Activated CD8-positive, alpha-beta memory T cell treated with anti-CD3 and anti-CD28 coated beads, Interleukin-2, amount 50 U/mL, for 24 hours (primary cell): ENCODE measurements around the gene CHPF.

Experiments
- DNase-seq: peaks from one replicate; pipeline ENCODE4 v3.0.0-alpha.2; 2020; ENCODE audit errors: extremely low read depth

CHPF gene

DNA sequence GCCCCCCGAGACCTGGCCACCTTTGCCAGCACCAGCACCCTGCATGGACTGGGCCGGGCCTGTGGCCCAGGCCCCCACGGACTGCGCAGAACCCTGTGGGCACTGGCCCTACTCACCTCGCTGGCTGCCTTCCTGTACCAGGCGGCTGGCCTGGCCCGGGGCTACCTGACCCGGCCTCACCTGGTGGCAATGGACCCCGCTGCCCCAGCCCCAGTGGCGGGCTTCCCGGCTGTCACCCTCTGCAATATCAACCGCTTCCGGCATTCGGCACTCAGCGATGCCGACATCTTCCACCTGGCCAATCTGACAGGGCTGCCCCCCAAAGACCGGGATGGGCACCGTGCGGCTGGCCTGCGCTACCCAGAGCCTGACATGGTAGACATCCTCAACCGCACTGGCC, 28.8 kb downstream of the CHPF start:
- no peak for DNase-seq

DNA sequence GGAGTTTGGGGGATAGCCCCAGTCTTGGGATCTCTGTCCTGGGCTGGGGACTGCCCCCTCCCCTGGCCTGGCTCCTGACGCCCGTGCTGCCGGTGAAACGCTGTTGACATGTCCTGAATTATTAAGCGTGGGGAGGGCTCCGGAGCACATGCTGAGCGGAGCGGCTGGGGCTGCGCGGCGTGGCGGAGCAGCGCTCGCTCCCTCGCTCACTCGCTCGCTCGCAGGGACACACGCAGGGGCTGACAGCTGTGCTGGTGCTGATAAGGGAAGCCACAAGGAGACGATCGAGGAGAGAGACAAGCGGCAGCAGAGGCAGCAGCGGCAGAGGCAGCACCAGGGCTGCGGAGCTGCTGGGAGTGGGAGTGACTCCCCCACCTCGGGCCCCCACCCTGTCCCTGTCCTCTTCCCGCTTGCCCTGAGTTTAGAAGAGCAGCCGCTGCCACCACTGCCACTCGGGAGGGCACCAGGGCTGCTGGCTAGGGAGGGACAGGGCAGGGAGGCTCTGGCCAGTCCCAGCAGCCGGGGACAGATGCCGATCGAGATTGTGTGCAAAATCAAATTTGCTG, 29.3 kb downstream of the CHPF start, which contains the start of gene ASIC4:
ASIC4 (plus strand) TSS at position 287 of the 566 bp plus-strand sequence; CDS start at position 530, 243 bp downstream.
- no peak for DNase-seq

DNA sequence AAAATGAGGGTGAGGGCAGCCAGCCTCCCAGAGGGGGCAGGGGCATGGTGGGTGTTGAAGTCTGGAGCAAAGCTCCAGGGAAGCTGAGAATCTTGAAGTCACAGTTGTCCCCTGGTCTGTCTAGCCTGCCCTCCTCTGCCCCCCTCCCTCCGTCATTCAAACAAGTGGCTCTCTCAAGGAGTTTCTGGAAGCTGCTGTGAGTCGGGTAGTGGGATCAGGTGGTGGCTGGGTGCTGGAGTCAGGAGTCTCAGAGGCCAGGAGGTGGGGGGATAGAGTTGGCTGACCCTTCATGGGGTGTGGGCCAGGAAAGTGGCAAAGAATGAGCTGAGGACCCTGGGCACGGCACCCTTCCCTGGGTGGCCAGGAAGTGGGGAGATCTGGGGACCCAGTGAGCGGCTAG, 29.8 kb downstream of the CHPF start:
- DNase-seq: no peak

DNA sequence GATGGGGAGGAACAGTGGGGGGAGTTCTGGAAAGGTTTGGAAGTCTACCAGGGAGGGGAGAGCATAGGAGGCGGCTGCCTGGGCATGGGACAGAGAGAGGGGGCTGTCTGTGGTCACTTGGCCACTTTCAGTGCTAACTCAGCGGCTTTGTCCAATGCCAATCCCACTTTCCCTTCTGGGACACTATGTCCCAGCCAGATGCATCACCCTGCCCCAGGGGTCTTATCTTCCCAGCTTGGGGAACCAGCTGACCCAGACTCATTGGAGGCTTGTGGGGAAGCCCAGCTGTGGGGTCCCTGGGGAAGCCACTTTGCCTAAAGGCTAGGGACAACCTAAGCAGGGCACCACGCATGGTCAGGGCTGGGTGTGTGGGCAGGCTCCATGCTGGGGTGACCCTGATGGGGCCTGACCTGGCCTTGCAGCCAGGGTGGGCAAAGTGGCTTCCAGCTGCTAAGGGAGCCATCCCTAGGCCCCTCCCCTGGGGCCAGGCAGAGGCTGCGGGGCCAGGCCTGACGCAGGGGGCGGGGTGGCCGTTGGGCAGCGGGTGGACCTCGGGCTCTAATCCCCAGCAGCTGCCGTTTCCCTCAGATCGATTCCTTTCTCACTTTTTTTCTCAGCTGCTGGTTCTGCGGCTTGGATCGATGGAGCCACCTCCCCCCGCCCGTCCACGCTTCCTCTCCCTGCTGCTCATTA, 30.9 kb downstream of the CHPF start:
- DNase-seq: no peak

DNA sequence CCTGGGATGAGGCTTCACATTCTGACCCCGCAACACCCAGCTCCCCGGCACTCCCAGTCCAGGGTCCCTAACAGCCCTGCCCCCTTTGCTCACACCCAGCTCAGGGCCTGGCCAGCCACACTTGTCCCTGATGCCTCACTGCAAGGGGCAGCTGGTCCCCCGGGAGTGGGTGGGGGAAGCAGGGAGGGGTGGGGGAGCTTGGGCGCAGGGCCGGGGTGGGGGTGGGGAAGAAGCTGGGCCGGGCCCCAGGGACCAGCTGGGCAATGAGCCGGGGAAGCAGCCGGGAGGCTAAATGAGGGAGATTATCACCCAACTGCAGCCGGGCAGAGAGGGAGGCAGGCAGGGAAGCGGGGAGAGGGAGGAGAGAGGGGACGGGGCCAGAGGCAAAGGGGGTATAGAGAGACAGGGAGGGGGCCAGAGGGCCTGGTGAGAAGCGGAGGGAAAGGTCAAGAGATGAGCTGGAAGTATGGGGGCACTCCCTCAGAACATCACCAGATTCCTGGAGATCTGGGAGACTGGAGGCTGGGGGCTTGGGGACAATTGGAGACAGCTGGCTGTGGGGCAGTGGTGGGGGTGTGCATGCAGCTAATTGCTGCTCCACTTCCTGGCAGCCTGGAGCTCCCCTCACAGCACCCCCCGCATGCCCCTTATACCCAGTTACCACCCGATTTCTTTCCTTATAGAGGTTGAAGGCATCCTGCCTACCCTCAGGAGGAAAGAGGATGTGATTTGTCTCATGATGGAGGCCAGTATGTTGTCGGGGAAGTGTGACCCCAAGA, 31.9 kb downstream of the CHPF start:
- no peak for DNase-seq

DNA sequence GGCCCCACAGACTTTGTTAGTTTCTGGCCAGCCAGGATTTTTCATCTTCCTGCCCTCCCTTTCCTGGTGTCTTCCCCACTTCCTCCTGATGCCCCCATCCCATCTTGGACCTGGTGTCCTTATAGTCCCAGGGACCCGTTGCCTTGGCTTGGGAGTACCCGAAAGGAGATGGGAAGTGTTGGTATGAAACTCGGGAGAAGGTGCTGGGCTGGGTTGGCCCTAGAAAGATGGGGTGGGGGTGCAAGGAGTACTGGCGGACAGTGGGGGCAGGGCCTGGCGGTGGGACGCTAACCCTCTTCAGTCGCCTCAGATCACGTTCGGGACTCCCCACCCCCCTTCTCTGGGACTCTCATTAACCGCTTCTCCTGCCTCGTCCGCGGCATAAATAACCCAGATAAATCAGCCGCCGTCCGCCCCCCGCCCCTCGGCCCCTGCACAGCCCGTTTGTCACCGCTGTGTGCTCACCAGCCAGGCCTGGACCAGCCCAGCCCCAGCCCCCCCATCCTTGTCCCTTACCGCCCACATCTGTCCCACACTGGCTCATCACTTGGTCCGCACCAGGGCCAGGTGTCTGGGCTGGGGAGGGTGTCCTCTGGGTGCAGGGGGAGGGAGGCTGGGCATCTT, 33.0 kb downstream of the CHPF start:
- no peak for DNase-seq

DNA sequence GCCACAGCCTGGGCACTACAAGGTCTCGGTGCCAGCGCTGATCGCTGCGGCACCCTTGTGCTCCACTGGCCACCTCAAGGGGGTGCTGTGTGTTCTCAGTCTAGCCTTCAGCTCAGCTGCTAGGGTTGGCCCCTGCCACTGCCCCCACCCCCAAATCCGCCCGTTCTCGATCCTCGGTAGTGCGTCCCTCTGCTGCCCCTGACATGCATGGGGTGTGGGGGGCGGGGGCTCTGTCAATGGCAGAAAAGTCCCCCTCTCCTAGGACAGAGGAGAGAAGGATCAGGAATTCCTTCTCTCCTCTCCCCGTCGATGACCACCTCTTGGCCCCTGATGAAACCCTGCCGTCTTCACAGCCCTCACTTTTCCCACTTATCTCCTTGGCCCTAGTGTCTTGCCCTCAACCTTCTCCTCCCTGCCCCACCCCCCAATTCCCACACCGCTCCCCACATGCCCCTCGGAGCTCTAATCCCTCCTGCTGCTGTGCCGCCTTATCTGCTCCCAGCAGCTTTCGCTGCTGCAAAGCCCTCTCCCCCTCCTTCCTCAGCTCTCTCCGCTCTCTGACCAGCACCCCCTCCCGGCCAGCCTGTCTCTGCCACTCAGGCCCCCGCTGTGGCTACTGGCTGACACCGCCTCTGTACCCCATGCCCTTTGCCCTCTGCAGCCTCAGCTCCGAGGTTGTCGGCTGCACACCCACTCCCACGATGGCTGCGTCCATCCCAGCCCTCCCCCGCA, 33.7 kb downstream of the CHPF start:
- DNase-seq: peak; percentile 8

DNA sequence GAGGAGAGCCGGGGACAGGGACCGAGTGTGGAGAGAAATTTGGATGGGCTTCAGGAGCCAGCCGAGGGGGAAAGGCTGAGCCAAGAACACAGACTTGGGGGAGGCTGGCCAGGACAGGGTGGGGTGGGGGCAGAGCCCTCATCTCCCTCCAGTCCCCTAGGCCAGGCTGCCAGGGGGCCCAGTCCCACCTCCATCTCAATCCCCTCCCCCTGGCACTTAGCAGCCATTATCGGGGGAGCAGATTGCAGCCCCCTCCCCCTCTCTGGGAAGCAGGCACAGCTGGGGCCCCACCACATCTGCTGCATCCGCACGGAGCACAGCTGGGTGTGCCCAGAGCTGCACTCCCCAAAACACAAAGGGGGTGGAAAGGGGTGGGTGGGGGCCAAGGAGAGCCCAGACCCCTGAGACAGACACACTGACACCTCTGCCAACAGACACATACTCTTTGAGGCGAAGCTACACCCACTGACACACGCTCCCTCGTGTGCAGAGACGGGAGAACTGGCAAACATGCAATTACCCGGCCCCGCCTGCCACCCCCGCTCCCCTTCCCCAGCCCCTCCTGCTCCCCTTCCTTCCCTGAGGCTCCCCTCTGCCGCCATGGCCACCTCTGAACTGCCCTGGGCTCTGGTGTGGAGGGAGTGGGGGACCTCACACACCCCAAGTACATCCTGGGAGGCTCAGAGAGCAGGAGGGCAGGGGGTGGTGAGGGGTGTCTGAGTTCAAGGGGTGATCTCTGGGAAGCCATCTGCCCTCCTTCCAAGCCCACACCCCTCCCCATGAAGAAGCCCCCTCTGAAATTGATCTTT, 34.4 kb downstream of the CHPF start:
- no peak for DNase-seq

DNA sequence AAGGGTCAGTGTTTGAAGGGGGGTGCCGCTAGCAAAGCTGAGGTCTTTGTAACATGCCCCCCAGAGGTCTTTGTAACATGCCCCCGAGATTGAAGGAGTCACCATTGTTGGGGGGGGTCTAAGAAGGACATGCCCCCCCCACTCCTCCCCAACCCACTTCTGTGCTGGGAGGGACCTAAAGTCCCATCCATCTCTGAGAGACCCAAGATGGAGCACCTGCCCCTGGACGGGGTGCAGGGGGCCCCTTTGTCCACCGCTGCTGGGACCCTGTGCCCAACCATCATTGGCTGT, 35.2 kb downstream of the CHPF start:
- no peak for DNase-seq

DNA sequence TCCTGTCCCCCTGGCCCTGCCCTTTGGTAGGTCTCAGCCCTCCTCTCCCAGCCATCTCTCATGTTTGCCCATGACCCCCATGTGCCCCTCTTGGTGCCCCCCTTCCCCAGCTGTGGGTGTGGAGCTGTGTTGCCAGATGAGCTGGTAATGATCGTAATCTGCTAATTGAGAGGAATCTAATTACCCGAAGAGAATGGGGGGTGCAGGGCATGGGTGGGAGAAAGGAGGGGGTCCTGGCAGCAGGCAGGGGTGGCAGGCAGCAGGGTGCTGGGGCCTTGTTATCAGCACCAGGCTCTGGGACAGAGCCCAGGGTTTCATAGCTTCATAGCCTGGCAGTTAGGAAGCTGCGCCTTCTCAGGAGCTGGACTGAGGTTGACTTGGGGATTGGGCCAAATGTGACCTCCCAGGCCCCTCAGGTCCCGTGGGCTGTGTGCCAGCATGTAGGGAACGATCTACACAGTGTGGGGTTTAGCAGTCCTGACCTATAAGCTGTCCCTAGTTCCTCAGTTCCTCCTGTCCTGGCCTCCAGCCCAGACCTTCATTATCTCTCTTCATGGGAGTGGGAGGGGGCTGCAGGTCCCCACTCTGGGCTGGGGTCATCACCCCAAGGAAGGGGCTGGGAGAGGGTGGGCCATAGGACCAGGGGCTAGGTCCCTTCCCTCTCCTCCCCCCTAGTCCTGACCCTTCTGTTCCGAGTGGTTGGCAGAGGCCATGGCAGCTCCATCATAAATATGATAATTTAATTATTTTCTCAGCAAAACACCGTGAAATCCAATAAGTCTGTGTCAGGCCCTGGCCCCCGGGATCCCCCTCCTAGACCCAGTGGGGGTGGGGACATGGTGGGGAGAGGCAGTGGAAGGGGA, 35.8 kb downstream of the CHPF start:
- no peak for DNase-seq

DNA sequence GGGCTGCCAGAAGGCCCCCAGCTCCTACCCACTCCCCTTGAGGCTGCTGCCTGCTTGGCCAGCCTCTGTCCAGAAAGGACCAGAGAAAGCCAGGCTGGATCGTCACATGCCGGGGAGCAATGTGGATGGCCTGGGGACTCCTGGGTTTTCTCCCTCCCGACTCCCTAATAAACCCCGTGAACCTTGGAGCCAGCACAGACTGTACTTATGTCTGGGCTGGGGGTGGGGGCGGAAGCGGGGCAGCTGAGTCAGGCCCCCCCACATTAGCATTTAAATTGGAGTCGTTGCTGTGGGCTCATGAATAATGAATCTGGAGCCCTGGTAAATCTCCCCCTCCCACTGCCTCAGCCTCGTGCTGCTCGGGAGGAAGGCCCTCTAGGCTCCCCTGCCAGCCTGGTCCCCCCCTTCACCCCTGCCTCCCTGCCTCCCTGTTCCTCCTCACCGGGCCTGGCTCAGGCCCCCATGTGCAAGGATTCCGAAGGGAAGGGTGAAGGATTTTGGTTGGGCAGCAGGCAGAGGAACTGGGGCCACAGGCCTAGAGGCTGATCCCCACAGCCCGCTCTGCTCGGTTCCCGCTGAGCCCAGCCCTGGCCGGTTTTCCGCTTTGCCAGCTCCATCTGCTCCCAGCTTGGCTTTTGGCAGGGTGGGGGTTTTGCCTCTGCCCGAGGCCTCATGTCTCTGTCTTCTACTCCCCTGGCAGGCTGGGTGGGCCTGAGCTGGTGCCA, 36.6 kb downstream of the CHPF start:
- no peak for DNase-seq

DNA sequence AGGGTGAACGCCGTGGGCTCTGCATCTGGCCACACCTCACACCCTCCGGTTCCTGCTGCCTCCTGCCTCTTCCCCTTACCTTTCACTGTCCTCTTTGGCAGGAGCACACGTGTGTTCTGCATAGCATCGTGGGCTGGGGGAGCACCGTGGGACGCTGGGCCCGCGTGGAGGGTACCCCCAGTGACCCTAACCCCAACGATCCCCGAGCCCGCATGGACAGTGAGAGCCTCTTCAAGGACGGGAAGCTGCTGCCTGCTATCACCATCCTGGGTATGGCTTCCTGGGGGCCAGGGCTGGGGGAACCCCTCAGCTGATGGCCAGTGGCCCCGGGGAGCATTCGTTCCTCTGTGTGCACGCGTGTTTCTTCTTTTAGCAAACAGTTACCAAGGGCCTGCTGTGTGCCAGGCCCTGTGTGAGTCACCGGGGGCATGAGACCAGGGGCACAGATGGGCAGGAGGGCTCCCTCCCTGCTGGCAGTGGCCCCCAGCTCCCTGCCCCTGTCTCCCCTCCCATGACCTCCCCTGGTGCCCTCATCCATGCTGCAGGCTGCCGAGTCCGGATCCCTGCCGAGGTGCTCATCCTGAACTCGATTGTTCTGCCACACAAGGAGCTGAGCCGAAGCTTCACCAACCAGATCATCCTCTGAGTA, 37.3 kb downstream of the CHPF start:
- DNase-seq: no peak

DNA sequence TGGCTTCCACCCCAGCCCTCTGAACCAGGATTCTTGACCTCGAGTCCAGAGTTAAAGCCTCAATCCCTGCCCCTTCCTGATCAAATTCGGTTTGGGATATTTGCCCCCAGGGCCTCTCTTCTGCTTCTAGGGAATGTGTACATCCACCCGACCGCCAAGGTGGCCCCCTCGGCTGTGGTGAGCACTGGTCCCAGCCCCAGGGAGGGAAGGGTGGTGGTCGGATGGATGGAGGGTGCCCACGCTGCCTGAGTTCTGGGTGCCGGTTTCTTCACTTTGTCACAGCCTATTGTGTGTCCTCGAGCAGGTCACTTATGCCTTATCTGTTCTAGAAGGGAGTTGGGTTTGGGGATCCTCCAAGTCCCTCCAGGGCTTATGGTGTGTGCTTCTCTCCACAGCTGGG, 38.0 kb downstream of the CHPF start:
- DNase-seq: no peak

DNA sequence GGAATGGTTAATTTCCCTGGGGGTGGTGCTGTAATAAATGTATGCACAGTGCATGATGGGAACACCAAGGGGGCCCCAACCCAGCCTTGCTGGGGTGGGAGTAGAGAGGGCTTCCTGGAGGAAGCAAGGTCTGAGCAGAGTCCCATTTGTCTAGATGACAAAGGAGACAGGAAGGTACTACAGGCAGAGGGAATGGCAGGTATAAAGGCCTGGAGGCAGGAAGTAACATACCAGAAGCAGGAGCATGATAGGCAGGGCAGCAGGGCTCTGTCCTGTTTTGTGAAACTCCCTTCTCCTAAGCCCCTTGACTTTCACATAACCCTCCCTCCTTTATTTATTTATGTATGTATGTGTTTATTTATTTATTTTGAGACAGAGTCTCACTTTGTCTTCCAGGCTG, 41.0 kb downstream of the CHPF start:
- no peak for DNase-seq

DNA sequence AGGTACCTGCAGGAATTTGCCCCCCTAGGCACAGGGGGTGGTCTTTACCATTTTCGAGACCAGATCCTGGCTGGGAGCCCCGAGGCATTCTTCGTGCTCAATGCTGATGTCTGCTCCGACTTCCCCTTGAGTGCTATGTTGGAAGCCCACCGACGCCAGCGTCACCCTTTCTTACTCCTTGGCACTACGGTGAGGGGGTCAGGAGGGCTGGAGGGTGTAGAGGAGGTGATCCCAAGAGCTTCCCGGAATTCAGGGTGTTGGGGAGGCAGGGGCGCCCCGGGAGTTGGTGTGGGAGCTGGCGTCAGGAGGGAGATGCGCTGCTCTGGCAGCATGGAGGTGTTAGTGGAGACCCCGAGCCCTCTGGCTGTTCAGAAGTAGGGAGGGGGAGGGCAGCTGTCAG, 41.8 kb downstream of the CHPF start:
- DNase-seq: no peak

DNA sequence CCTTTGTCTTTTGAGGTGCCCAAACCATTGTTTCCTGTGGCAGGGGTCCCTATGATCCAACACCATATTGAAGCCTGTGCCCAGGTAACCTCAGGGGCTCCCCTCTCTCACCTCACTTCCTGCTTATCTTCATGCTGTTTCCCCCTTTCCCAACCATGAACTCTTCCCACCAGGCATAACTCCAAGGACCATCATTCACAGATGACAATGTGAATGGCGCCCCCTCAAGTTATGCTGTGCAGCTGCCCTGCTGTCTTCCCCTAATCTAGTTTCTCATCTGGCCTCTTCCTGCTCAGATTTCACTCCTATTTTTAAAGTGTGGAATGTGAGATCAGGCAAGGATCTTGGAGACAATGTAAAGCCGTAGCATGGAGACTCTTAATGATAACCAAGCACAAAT, 43.5 kb downstream of the CHPF start:
- no peak for DNase-seq

DNA sequence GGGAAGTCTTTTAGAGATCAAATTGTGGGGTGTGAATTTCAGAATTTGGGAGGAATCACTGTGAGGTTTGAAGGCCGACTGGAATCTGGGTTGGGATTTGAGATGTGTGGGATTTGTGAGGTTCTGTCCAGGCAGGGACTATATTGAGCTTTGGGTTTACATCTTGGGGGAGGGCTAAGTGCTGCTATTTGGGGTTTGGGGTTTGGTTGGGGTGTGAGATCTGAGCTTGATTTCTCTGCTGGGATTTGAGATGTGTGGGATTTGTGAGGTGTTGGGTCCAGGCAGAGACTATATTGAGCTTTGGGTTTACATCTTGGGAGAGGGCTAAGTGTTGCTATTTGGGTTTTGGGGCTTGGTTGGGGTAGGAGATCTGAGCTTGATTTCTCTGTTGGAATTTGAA, 44.1 kb downstream of the CHPF start:
- DNase-seq: no peak

DNA sequence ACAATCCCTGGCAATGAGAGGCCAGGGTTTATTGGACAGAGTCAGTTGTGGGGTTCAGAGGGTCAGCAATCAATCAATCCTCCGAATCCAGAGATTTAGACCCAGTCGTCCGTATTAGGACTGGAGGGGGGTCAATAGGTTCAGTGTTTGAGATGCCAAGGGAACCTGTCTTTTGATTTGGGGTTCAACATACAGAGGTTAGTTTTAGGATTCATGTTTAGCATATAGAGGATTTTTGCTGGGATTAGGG, 44.6 kb downstream of the CHPF start:
- no peak for DNase-seq

DNA sequence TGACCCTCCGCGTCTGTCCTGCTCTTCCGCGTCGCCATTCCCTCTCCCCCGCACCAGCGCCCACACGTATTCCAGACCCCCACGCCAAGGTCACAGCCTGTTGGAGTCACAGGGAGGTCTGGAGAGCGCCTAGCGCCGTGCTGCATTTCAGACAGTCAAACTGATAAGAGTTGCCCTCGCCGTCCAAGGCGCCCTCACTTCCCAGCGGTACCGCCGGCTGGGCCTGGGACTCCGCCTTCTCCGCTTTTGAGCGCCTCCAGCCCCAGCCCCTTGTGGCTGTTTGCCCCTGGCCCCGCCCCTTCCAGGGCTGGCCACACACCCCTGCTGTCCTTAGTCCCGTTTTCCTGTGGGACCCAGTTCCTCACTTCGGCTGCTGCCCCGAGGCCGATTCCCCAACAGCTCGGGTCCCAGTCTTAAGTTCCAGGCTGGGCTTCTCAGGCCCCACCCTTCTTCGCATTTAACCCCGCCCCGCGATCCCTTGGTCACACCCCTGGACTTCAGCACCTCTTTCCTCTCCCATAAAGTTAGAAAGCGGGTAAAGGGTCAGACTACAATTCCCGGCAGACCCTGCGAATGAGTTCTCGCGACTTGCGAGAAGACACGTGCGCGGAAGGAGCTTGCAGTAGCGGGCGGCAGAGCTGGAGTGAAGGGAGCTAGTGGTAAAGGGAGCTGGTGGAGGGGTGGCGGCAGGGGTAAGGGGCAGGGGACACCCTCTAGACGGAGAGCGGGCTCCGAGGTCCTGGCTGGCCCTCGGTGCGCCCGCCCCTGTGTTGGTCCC, 45.1 kb downstream of the CHPF start, which contains the start of gene GMPPA:
GMPPA (plus strand) TSS at position 612 of the 778 bp plus-strand sequence. CDS start 1,085 bp downstream, outside the sequence.
- peak; percentile 80 for DNase-seq
